GM19438 (cell line): ENCODE measurements around the gene DUSP9.
"Not testable (repeated sequence)": the region's sequence is repeated elsewhere in the genome, so short reads cannot be mapped to it uniquely, and the experiment has no call there.

Source experiments
- ATAC-seq: cut with Tn5 transposase; IDR thresholded peaks from one replicate; pipeline ENCODE4 v1.9.1; 2021; ENCODE audit warnings: low read depth; ENCODE audit not compliant: unreplicated experiment

Gene DUSP9

DNA sequence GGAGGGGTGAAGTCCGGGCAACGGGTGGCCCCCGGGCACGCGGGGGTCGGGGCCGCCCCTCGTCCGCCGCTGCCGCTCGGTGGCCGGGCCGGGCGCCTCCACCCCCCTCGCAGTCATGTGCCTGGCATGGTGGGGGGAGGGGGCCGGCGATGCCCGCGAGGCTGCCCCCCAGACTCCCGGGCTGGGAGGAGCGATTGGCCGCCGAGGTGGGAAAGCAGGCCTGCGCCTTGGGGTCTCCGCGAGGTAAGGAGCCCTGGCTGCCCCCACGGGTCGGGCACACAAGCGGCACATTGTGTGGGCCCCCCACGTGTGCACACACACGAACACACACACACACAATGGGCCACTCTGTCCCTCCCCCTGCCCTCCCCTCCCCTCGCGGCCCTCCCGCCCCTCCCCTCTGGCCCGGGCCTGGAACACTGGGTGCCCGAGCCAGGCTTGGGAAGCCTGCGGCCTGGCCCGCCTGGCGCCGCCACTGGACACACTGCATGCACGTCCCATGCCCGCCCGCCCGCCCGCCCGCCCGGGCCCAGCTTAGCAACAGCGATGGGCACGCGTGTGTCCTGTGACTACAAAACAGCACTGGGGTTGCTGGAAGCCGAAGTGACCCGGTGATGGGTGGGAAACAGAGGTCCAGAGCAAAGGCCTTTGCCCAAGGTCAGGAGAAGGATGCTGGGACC, 42.0 kb downstream of the DUSP9 start:
- no peak for ATAC-seq

DNA sequence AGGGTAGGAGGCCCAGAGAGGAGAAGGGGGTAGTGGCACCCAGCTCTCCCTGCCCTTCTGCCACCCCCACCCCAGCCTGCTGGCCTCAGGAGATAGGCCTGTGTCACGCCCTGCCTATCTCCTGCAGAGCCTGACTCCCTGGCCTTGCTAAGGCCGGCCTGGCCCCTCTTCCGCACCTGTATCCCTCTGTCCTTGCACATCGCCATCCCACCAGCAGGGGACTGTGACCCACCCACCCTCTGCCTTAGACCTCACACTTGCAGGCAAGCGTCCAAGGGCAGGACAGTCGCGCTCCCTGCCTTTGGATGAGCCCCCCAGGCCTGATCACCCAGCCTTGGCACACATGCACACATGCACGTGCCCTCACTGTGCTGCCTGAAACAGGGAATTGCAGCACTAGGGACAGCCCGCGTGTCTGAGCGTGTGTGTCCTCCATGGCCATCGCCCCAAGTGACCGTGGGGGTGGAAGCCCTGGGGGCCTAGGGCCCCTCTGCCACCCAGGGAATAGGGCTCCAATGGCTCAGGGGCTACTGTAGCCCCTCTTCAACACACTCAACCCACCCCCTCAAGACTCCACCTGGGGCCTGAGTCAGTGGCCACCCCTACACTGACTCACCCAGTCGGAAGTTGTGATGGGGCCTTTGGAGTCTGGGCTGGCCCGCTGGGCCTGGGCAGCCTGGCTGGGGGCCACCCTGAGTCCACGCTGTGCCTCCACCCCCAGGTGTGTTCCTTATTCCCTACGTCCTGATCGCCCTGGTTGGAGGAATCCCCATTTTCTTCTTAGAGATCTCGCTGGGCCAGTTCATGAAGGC, 42.9 kb downstream of the DUSP9 start:
- no peak for ATAC-seq

DNA sequence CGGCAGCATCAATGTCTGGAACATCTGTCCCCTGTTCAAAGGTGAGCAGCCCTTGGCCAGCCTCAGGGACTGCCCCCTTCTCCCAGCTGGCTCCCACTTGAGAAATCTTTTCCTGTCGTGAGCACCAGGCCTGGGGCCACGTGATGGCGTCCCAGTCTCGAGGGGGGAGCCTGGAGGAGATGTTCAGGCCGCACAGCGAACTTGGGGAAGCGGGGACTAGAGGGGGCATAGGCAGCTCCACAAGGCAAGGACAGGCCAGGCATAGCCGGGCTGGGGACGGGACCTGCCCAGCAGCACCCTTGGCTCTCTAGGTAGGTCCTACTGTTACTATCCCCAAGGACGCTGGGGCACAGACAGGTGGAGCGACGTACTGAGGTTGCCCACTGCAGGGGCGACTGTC, 43.5 kb downstream of the DUSP9 start:
- ATAC-seq, result no peak

DNA sequence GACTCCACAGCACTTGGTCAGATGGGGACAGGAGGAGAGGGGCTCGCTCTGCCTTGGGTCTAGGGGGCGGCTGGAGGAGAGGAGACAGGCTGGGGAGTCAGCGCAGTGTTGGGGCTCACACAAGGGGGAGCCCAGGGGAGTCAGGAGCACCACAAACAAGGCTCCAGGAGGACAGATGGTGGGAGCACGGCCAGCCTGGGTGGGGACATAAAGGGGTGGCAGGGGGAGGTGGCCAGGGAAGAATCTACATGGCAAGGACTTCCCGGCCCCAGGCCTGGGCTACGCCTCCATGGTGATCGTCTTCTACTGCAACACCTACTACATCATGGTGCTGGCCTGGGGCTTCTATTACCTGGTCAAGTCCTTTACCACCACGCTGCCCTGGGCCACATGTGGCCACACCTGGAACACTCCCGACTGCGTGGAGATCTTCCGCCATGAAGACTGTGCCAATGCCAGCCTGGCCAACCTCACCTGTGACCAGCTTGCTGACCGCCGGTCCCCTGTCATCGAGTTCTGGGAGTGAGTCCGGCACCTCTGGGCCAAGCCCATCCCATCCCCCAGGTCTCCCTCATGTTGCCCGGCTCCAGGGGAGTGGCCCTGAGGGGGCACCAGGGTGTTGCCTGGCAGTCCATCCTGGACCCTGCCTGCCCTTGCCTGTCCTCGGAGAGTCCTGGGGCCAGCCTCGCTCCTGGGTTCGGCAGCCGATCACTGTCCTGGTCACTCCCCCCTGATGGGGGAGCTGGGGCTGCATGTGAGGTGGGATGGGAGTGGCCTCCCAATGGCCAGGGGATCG, 44.2 kb downstream of the DUSP9 start:
- ATAC-seq, result not testable (repeated sequence)

DNA sequence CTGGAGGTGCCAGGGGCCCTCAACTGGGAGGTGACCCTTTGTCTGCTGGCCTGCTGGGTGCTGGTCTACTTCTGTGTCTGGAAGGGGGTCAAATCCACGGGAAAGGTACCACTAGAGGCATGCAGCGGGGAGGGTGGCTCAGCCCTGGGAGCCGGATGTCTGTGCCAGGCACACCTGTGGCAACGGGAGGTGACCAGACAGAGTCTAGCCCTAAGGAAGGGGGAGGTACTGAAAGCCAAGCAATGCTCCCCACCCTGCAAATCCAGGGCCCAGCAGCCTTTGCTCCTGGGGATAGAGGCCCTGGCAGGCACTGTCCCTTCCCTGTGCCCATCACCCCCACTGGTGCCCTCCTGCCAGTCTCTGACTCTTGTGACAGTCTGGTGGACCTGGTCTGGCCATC, 45.0 kb downstream of the DUSP9 start:
- ATAC-seq, result no peak

DNA sequence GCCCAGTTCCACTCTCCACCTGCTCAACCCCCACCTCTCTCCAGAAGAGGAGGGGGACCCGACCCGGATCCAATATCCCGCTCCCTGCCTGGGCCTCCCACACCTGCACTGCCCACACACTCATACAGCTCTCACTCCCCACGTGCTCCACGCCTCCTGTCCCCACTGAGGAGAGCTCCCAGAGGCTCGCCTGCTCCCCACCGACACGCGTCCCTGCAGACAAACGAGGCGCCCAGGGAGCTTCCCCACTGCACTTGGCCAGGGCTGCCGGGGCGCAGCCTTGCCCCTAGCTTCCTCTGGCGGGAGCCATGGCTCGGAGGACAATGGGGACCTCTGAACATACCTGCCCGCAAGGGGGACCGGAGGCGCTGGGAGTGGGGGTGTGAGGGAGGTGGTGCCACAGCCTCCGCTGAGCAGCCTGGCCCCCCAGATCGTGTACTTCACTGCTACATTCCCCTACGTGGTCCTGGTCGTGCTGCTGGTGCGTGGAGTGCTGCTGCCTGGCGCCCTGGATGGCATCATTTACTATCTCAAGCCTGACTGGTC, 45.7 kb downstream of the DUSP9 start:
- ATAC-seq, result no peak

DNA sequence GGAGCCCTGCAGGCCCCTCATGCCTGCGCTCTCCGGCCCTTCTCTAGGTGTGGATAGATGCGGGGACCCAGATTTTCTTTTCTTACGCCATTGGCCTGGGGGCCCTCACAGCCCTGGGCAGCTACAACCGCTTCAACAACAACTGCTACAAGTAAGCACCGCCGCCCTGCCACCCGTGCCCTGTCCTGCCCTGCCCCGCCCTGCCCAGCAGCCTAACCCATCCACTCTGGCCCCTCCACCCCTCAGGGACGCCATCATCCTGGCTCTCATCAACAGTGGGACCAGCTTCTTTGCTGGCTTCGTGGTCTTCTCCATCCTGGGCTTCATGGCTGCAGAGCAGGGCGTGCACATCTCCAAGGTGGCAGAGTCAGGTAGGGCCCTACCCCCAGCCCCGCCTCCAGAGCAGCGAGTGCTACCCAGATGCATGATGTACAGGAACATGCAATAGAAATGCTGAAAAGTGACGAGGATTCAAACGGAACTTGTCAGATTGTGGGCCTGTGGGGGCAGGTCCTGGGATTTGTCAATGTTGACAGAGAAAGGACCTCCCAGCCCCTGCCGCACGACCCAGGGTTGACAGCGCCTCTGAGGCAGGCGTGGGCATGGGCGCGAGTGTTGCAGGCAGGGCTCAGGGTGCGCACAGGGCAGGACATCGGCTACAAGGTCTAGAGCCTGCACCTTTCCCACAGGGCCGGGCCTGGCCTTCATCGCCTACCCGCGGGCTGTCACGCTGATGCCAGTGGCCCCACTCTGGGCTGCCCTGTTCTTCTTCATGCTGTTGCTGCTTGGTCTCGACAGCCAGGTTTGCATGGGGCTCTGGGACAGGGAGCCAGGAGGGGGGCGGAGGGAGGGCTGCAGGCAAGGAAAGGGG, 46.4 kb downstream of the DUSP9 start:
- no peak for ATAC-seq

DNA sequence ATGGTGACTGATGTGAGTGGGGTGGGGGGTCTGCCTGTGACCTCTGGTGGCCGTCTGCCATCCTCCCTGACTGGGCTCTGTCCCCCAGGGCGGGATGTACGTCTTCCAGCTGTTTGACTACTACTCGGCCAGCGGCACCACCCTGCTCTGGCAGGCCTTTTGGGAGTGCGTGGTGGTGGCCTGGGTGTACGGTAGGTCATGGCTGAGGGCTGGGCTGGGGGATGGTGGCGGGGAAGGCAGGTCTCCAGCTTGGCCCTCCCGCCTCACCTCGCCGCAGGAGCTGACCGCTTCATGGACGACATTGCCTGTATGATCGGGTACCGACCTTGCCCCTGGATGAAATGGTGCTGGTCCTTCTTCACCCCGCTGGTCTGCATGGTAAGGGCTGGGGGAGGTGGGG, 47.3 kb downstream of the DUSP9 start:
- ATAC-seq, result not testable (repeated sequence)

DNA sequence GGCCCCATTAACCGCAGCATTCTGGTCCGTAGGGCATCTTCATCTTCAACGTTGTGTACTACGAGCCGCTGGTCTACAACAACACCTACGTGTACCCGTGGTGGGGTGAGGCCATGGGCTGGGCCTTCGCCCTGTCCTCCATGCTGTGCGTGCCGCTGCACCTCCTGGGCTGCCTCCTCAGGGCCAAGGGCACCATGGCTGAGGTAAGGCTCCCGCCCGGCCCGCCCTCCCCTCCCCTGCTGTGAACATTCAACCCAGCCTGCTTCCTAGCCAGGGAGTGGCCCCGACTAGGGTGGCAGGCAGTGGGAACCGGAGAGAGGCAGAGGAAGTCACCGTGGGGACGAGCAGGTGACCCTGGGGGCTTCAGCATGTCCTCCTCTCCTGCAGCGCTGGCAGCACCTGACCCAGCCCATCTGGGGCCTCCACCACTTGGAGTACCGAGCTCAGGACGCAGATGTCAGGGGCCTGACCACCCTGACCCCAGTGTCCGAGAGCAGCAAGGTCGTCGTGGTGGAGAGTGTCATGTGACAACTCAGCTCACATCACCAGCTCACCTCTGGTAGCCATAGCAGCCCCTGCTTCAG, 47.8 kb downstream of the DUSP9 start:
- no peak for ATAC-seq

DNA sequence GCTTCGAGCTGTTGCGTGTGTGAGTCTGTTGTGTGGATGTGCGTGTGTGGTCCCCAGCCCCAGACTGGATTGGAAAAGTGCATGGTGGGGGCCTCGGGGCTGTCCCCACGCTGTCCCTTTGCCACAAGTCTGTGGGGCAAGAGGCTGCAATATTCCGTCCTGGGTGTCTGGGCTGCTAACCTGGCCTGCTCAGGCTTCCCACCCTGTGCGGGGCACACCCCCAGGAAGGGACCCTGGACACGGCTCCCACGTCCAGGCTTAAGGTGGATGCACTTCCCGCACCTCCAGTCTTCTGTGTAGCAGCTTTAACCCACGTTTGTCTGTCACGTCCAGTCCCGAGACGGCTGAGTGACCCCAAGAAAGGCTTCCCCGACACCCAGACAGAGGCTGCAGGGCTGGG, 49.1 kb downstream of the DUSP9 start:
- no peak for ATAC-seq

DNA sequence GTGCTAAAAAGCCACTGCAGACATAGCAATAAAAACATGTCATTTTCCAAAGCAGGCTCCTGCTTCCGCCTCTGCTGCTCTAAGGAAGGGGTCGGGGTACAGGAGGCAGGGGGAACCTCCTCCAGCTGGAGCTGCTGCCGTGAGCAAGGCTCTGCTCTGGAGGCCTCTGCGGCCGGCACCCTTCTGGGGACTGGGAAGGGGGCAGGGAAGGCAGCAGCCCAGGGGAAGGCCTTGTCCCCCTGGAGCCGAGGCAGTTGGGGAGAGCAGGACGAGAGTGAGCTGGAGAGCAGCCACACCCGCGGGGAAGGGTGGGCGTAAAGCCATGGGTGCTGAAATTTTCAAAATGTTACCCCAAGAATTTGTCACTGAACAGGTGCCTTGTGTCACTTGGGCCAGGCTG, 49.5 kb downstream of the DUSP9 start:
- not testable (repeated sequence) for ATAC-seq

DNA sequence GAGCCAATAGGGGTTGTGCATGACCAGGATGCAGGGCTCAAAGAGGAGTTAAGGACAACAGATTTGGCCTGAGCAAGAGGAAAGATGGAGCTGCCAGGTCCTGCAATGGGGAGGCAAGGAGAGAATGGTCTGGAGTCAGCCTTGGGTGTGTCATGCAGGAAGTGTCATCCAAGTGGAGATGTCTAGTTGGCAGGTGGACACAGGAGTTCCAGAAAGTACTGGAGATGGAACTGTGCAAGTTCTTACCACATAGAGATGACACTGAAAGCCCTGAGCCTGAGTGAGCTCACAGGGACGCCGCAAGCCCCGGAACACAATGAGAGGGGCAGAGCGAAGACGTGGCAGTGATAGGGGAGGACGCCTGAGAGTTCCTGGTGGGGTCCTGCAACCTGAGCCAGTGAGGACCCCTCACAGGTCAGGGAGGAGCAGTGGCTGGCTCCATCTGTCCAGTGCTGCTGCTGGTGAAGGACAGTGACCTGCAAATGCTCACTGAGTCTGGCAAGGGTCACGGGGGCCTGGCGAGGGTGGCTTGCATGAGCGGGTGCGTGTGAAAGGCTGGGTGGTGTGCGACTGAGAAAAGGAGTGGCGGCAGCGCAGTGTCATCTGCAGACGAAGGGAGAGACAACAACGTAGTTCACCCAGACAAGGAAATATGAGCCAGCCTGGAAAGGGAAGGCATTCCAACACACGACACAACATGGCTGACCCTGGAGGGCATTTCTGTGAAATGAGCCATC, 50.2 kb downstream of the DUSP9 start:
- not testable (repeated sequence) for ATAC-seq

DNA sequence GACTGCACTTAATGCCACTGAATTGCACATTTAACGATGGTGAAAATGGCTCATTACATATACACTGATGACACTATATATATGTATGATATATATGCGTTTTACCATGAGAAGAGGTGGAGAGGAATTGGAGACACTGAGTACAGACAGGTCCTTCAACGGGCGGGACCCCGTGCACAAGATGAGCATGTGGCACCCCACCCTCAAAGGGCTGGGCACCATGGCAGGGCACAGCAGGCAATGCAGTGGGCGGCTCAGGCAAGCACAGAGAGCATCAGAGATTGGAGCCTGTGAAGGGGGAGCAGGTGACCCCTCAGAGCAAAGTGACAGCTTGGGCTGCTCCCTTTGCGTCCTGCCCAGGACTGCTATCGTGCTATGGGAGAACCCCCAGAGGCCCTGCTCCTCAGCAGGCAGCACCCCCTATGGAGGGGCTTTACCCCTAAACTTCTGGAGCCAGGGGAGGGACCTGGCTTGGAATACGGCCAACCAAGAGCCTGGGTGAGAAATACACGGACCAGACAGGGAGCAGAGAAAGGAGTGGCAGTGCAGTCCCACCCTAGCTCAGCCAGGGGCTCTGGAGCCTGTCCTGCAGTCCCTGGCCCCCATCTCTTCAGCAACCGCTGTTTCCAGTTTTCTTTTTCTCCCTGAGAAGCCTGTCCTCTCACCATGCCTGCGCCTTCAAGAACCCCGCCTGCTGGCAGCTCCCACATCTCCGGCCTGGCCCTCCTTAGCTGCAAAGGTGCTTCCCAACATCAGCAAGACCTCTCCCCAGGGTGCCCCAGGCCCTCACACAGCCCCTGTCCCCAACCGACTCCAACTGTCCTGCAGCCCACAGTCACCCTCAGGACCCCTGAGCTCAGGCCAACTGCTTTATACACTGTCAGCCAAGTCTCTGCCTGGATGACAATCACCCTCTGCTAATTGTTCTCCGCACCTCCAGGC, 51.2 kb downstream of the DUSP9 start:
- no peak for ATAC-seq

DNA sequence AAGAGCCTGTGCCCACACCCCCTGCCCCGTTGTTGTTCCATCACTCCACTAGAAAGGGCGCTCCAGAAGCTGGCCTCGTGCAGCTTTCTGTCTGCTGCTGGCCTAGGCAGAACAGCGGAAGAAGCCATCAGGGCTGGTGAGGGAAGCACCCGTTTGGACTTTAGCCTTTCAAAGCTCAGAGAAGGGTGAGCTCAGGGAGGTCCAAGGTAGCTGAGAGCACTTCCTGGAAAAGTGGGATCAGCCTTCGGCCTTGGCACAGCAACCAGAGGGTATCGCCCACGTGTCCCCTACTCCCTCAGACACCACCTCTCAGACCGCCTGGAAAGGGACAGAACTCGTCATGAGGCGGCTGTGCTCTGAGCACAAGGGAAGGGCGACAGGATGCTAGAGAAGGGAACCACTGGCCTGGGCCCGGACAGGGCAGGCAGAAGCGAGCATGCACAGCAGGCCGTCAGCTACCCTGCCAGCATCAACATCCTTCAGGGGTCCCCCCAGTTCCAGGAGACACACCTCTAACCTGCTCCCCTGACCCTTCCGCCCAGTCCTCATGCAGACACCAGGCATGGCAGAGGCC, 52.3 kb downstream of the DUSP9 start:
- not testable (repeated sequence) for ATAC-seq

DNA sequence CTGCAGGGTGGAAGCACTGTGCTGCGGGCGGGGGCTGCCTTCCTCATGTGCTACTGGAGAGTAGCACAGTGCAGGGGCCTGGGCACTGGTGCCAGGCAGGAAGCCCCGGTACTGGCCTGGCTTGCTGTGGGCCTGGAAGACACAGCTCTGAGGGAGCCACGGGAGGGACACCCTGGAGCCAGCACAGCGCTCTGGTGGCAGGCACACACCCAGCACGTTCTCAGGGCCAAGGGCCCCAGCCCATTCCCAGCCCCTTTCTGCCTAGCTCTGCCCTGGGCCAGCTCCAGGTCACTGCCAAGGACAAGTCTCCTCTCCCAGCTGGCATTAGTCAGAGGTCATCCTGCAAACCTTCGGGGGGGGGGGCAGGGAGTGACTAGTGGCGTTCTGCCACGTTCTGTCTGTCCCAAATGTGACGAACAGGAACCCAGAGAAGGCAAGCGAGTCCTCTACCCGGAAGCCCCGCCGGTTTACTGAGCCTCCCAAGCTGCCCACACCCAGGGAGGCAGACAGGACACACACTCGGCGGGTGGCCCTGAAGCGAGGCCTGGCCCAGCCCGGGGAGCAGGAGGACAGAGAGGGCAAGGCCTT, 52.9 kb downstream of the DUSP9 start:
- ATAC-seq, result not testable (repeated sequence)

DNA sequence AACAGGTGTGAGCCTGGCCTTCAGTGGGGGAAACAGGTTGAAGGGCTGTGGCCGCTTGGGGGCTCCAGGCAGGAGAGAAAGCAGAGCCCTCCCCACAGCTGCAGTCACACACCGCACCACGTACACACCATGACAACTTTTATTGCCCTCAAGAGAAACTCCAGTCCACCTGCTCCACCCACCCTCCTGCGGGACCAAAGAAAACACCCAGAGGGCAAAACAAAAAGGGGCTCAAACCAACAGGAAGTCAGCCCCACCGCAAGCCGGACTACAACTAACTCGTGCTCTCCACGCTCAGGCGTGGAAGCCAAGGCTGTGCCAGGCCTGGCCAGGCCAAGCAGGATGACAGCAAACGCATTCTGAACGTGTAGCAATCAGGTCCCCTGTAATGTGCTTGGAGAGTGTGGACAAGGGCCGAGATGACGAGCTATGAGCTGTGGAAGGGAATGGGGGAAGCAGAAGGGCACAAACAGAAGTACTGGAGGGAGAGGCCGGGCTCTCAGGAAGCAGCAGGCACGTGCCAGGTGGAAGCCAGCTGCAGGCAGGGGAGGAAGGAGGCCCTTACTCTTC, 53.5 kb downstream of the DUSP9 start:
- no peak for ATAC-seq
